ENCODE measurements around the gene EPN3. TPM values are rescaled to one million over a fixed set of nuclear protein-coding genes. Genes with fewer than 3 reads are reported as not detected.

EPN3 gene
- total RNA-seq, 2 experiments from 2014 or later: not detected

DNA sequence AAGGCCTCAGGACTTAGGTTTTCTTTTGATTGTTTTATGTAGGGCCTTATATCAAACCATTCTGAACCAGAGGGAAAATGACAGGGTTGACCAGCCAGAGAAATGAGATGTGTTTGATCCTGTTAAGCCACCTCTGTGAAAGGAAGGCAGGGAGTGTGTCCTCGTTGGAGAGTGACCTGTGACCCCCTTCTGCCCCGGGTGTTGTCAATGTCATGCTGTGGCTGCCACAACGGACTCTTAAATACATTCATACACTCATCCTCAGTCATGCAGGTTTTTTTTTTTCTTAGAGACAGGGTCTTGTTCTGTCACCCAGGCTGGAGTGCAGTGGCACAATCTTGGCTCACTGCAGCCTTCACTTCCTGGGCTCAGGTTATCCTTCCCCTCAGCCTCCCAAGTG lies 18.1 kb upstream of the EPN3 start:
- Histone ChIP-seq H3K9me3 (ENCODE audit: control insufficient read depth in 1 of 2, insufficient read depth in 1 of 2, low read length in 2 of 2) (no peaks in the 10 kb centered on the region), H3K4me1 (ENCODE audit: insufficient read depth, low read length) (peaks cover 30% of the 10 kb centered on the region), H3K36me3 (ENCODE audit: insufficient read depth, low read length) (no peaks in the 10 kb centered on the region), H3K27me3 (ENCODE audit: control insufficient read depth in 1 of 2, insufficient read depth in 2 of 2, low read length in 2 of 2) (no peaks in the 10 kb centered on the region), H3K4me3 (ENCODE audit: low read length) (no peak overlapping the region), H3K27ac (ENCODE audit: low read depth in 1 of 2, low read length in 2 of 2) (no peak overlapping the region)
- H3K4me1 Mint-ChIP-seq (ENCODE audit: low read depth): peaks cover 25% of the 10 kb centered on the region
- no peak overlapping the region for H3K4me3 Mint-ChIP-seq
- no peak for ATAC-seq (ENCODE audit: poor library complexity)
- CTCF ChIA-PET: no interaction called here
- intact Hi-C loops (cut with DNase I, micrococcal nuclease): no loop called here
- H3K27ac Mint-ChIP-seq: no peak overlapping the region
- H3K27me3 Mint-ChIP-seq: peaks cover 5% of the 10 kb centered on the region
- POLR2A ChIA-PET: no interaction called here
- TF ChIP-seq, protein P1, sequence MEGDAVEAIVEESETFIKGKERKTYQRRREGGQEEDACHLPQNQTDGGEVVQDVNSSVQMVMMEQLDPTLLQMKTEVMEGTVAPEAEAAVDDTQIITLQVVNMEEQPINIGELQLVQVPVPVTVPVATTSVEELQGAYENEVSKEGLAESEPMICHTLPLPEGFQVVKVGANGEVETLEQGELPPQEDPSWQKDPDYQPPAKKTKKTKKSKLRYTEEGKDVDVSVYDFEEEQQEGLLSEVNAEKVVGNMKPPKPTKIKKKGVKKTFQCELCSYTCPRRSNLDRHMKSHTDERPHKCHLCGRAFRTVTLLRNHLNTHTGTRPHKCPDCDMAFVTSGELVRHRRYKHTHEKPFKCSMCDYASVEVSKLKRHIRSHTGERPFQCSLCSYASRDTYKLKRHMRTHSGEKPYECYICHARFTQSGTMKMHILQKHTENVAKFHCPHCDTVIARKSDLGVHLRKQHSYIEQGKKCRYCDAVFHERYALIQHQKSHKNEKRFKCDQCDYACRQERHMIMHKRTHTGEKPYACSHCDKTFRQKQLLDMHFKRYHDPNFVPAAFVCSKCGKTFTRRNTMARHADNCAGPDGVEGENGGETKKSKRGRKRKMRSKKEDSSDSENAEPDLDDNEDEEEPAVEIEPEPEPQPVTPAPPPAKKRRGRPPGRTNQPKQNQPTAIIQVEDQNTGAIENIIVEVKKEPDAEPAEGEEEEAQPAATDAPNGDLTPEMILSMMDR (IDR thresholded peaks at IDR 0.05): no peak
- no peaks in the 10 kb centered on the region for H3K36me3 Mint-ChIP-seq (ENCODE audit: low read depth)
- H3K9me3 Mint-ChIP-seq: no peaks in the 10 kb centered on the region
- DNase-seq: no peak

DNA sequence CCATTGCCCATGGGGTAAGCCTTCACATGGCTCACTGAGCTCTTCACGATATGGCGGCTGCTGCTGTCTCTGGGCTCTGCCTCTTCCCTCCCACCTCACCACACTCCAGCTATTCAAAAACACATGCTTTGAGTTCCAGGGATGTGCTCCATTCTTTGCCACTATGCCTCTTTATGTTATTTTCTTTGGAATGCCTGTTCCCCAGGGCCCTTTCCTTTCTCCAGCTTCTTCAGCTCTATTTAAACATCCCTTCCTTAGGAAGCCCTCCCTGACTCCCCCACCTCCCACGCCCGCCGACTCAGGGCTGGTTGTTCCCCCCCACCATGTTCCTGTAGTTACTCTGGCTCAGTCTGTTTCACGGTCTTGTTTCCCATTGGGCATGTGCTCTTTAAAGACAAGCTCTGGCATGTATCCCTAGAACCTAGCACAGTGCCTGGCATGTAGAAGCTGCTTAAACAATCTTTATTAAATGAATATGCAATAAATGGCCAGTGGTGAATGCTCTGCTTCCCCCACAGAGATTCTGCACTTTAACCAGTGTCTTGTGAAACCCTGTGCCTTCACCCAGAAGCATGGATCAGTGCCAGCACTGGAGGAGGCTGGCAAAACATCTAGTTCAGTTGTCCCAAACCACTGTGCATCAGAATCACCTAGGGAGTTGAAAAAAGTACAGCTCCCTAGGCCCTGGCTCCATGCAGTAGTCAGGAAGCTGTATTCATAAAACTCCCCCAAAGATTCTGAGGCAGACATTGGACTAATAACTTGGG lies 17.4 kb upstream of the EPN3 start:
- Mint-ChIP-seq H3K4me1 (ENCODE audit: low read depth) (peaks cover 20% of the 10 kb centered on the region), H3K36me3 (ENCODE audit: low read depth) (no peaks in the 10 kb centered on the region), H3K27ac (no peak overlapping the region), H3K27me3 (peaks cover 5% of the 10 kb centered on the region), H3K4me3 (no peak overlapping the region), H3K9me3 (no peaks in the 10 kb centered on the region)
- Histone ChIP-seq H3K9me3 (ENCODE audit: control insufficient read depth in 1 of 2, insufficient read depth in 1 of 2, low read length in 2 of 2) (no peaks in the 10 kb centered on the region), H3K27me3 (ENCODE audit: control insufficient read depth in 1 of 2, insufficient read depth in 2 of 2, low read length in 2 of 2) (no peaks in the 10 kb centered on the region), H3K27ac (ENCODE audit: low read depth in 1 of 2, low read length in 2 of 2) (no peak overlapping the region), H3K4me1 (ENCODE audit: insufficient read depth, low read length) (peaks cover 23% of the 10 kb centered on the region), H3K4me3 (ENCODE audit: low read length) (no peak overlapping the region), H3K36me3 (ENCODE audit: insufficient read depth, low read length) (no peaks in the 10 kb centered on the region)
- intact Hi-C loops (cut with DNase I, micrococcal nuclease): no loop called here
- CTCF ChIA-PET: no interaction called here
- ATAC-seq (ENCODE audit: poor library complexity) (no peak), DNase-seq (no peak)
- POLR2A ChIA-PET: no interaction called here
- TF ChIP-seq, protein P1 (IDR thresholded peaks at IDR 0.05): no peak

GRCh38 chr17:50517011-50517410 lies 15.5 kb upstream of the EPN3 start:
- intact Hi-C loops (cut with DNase I, micrococcal nuclease): no loop called here
- no peaks in the 10 kb centered on the region for H3K27me3 ChIP-seq (ENCODE audit: control insufficient read depth in 1 of 2, insufficient read depth in 2 of 2, low read length in 2 of 2)
- no peak for DNase-seq
- ATAC-seq (ENCODE audit: poor library complexity): no peak
- no peak overlapping the region for H3K27ac Mint-ChIP-seq
- H3K27me3 Mint-ChIP-seq: no peaks in the 10 kb centered on the region
- H3K9me3 ChIP-seq (ENCODE audit: control insufficient read depth in 1 of 2, insufficient read depth in 1 of 2, low read length in 2 of 2): no peaks in the 10 kb centered on the region
- H3K36me3 Mint-ChIP-seq (ENCODE audit: low read depth): no peaks in the 10 kb centered on the region
- ChIA-PET POLR2A (interaction anchor here (0.5 kb wide), 1 partner anchor 679 kb away, joined by 3 read pairs; no protein-coding TSS in a partner anchor), CTCF (no interaction called here)
- H3K27ac ChIP-seq (ENCODE audit: low read depth in 1 of 2, low read length in 2 of 2): no peak overlapping the region
- no peak overlapping the region for H3K4me3 Mint-ChIP-seq
- no peaks in the 10 kb centered on the region for H3K9me3 Mint-ChIP-seq
- TF ChIP-seq, protein P1 (IDR thresholded peaks at IDR 0.05): no peak
- no peaks in the 10 kb centered on the region for H3K36me3 ChIP-seq (ENCODE audit: insufficient read depth, low read length)
- H3K4me1 Mint-ChIP-seq (ENCODE audit: low read depth): peaks cover 8% of the 10 kb centered on the region
- H3K4me1 ChIP-seq (ENCODE audit: insufficient read depth, low read length): peaks cover 9% of the 10 kb centered on the region
- no peak overlapping the region for H3K4me3 ChIP-seq (ENCODE audit: low read length)

Data from CD4-positive, alpha-beta T cell (primary cell).